Activated naive CD4-positive, alpha-beta T cell treated with Interleukin-2 at 50 U/mL for 16 hours (primary cell): ENCODE data around the gene MAN1C1.

Experiments
- DNase-seq: peaks from one replicate; pipeline ENCODE4 v3.0.0-alpha.2; 2020

Gene MAN1C1

DNA sequence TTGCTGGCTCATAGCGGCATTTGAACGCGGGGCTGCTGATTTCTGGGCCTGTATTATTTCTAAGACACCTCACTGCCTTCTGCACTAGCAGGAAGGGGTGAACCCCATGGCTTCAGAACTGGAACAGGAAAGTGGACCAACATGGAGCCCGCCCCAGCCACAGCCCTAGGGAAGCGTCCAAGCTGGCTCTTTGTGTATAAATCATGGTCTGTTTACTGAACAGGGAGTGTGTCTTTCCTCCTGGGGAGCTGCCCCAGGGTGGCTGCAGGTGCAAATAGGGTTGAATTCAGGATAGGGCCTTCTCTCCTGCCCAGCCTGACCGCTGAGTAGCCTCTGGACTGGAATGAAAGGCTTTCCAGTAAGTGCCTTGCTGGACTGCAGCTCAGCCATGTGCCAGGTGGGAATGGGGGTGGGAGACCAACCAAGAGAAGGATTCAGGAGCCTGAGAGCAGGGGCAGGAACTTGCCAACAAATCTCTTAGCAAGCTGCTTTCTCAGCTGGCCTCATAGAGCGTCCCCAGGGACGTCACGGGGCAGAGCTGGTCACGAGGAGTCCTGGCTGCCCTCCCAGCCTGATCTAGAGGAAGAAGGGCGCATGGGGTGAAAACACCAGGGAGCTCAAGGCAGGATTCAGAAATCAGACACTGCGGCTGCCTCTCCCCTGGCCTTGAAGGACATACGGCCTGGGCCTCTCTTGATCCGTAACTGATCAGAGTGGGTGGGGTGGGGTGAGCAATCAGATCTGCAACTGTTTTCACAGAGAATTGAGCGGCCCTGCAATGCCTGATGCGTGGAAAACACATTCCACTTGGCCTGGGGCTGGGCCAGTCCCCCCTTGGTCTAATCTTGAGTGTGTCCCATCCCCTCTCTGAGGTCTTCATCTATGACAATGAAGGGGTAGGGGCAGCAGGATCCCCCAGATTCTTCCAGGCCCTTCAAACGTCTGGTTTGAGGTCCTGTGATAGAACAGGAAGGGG, 126.9 kb downstream of the MAN1C1 start:
- no peak for DNase-seq

- DNase-seq = no peak
Measured at GRCh38 chr1:25744140-25744581, 127.6 kb downstream of the MAN1C1 start.

- no peak for DNase-seq
Measured at GRCh38 chr1:25744636-25745425, 128.2 kb downstream of the MAN1C1 start.

- no peak for DNase-seq
Measured at GRCh38 chr1:25746299-25747045, 129.9 kb downstream of the MAN1C1 start.

DNA sequence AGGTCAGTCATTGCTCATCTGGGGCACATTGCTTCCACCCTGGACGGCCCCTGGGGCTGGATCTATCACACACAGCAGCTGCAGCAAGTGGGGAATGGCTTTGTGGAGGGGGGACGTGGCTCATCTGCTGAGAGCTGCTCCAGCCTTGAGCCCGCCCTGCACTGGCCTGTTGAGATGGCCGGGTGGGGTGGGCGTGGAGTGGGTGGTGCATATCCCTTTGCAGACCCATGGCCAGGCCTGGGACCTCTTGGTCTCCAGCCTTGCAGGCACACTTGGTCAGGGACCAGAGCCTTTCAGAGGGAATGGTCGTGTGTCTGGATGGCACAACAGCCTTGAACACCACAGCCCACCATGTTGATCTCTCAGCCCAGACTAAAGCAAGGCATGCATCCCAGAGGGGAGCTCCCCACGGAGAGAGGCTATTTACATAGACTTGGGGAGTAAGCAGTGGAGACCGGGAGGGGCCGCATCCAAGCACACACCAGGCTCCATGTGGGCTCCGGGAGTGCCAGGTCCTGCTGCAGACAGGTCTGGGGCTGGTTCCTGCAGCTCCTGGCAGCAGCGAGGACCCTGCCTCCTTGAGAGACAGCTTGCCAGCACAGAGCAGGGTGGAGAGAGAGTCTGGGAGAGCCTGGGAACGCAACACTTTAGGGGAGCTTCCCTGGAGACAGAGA, 130.6 kb downstream of the MAN1C1 start:
- DNase-seq = no peak

DNA sequence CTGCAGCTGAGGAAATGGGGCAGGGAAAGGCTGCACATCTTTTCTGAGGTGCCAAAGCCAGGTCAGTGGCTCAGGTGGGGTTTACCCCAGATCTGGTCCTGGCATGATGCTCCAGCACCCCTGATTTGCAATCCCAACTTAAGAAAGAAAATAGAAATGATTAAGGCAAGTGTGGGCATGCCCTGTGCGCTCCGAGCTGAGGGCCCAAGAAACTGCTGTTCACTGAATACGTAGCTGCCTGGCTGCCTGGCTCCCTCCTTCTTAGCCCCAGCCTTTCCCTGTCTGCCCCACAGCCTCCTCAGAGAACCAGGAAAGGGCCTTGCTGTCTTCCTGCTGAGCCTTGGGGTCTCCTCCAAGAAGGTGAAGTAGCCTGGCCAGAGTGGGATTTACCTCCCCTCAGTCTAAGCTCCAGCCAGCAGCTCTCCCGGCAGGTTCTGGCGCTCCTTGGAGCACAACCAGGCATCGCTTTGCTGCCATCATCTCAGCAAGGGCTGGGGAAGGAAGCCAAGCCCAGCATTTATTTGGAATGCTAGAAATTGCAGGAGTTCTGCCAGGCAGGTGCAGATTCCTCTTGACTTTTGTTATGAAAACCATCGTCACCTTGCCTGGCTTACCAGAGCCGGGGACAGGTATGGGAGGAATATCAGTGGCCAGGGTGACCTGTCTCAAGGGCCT, 132.1 kb downstream of the MAN1C1 start:
- no peak for DNase-seq

DNA sequence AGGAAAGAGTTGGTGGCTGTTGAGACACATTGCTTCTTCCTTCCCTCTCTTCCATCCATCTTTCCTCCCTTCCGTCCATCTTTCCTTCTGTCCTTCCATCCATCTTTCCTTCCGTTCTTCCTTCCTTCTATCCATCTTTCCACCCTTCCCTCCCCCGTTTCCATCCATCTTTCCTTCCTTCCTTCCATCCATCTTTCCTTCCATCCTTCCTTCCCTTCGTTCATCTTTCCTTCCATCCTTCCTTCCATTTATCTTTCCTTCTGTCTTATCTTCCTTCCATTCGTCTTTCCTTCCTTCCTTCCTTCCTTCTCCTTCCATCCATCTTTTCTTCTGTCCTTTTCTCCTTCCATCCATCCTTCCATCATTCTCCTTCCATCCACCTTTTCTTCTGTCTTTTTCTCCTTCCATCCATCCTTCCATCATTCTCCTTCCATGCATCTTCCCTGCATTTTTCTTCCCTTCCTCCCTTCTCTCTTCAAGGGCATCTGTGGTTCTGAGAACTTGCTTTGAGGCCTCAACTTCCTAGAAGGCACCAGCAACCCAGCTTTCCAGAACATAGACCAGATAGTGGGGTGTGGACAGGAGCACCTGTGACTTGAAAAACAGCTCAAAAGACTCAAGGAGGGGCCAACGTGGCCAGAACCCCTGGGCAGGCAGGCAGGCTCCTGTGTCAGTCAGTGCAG, 134.5 kb downstream of the MAN1C1 start:
- DNase-seq = no peak

DNA sequence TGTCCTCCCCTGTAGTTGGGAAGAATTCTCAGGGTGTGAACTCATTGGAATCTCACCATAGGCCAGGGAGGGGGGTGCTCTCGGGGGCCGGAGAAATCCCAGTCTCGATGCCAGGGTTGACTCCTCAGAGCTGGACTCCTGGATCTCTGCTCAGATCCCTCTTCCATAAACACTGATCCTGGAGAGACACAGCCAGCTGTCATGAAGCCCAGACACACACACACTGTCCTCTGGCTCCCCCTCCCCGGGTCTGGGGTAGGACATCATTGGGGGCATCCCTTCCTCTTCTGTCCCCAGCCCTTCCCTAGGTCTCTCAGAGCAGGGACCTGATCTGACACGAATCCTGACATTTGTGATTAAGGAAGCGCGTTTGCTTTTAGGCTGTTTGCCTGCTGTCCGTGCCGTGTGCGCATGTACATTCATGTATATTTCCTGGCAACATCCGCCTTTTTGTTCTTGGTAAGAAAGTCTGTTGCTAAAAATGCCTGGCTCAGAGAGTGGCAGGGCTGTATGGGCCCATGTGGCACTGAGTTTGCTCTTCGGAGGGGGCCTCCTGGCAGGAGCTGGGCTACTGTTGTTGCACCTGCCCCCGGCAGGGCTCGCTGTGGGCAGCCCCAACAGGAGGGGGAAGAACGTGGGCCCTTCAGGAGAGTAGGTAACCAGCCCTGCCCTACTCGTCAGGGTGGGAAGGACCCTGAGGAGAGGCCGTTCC, 138.0 kb downstream of the MAN1C1 start:
- DNase-seq = no peak

DNA sequence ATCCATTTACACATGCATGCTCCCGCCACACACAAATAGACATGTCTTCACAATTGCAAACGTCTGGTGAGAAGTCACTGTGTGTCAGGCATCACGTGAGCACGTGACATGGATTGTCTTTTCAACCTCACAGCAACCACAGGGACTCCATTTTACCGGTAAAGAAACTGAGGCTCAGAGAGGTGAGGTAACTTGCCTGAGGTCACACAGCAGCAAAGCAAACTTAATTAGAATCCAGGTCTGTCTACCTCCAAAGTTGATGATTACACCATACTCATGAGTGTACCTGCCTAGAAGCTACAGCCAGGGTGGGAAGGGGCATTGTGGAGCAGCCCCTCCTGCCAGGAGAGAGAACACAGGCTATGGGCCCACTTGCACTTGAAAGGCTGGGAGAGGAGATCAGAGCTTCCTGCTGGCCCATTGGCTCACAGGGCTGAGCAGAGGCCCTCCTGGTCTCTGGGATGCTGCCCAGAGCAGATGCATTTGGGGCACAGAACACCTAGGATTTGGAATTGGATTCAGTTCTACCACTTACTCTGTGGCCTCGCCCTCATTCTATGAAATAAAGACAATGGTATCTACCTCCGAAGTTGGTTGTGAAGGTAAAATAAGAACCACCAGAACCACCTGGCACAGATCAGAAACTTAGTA, 139.0 kb downstream of the MAN1C1 start:
- DNase-seq = no peak

DNA sequence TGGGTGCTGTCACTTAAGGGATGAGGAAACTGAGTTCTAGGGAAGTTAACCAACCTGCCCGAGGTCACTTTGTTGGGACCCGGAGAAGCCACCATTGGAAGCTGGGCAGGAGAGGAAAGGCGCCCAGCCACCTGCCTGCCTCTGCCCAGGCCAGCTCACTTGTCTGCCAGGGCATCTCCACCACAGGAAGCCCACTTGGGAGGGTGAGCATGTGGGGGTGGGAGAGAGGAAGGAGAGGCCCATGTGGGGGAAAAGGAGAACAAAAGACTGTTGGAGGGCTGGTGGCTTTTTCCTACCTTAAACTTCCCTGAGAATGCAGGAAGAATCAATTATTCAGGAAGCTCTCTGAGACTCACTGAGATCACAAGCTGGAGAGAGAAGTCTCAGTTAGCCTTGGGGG, 139.6 kb downstream of the MAN1C1 start:
- DNase-seq = no peak

GRCh38 chr1:25757151-25757845, 140.7 kb downstream of the MAN1C1 start:
- DNase-seq = no peak

DNA sequence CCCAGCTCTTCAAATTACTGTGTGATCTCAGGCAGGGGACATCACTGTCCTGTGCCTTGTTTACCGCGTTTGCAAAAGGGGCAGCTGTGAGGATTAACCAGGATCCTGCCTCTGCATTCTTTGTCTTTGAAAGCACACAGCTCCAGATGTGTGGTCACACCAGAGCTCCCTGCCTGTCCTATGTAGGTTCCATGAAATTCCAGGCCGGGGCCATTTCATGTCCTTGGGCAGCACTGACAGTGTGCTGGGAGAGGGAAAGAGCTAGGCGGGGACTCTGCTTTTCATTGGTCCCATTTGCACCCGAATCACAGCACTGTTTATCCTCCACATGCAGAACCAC, 141.2 kb downstream of the MAN1C1 start:
- DNase-seq = no peak

DNA sequence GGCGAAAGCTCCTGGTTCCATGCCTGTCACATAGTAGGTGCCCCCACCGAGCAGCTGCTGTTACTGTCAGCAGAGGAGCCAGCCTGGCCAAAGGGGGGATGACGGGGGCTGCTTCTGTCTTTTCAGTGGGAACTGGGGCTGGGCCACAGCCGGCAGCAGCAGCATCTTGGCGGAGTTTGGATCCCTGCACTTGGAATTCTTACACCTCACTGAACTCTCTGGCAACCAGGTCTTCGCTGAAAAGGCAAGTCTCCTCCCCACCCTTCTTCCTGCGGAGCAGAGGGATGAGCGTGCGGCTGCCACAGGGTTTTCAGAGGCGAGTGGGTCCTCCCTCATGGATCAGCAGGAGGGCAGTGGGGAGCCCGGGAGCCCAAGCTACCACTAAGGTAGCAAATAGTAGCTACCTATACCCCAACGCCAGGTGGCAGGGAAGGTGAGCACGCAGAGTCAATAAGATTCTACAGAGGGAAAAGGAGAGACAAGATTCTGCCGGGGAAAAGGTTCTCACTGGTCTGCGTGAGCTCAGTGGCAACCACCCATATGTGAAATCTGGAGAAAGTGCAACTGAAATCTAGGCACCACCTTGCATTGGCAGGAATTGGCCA, 142.0 kb downstream of the MAN1C1 start:
- no peak for DNase-seq

GRCh38 chr1:25760122-25760719, 143.6 kb downstream of the MAN1C1 start:
- DNase-seq = no peak

DNA sequence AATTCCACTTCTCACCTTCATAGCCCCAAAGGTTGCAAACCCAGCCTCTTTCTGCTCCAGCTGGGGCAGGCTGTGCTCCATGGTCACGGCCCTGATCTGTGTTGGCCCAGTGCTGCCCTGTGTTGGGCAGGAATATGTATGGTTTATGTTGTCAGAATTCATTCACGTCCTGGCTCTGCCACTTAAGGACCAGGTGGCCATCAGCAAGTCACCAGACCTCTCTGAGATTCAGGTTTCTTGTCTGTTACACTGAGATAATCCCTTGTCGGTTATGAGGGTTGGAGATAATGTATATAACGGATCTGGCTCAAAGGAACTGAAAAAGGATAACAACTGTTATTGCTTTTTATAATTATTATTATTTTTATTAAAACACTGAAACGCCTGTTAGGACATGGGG, 144.3 kb downstream of the MAN1C1 start:
- DNase-seq = no peak

DNA sequence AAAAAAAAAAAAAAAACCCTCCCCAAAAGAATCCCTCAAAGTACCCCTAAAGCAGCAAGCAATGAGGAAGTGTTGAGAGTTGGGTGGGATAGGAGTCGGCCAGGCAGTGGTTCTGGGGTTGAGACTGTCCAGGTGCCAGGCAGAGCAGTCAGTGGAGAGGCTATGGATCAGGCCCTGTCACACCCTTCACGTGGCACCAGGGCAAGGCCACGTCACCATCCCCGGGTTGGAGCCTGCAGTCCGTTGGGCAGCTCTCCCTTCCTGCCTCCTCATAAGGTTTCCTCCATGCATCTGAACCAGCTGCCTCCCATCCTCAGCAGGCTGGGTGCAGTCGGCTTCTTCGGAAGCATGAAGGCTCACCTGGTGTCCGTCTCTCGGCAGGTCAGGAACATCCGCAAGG, 146.9 kb downstream of the MAN1C1 start:
- no peak for DNase-seq

DNA sequence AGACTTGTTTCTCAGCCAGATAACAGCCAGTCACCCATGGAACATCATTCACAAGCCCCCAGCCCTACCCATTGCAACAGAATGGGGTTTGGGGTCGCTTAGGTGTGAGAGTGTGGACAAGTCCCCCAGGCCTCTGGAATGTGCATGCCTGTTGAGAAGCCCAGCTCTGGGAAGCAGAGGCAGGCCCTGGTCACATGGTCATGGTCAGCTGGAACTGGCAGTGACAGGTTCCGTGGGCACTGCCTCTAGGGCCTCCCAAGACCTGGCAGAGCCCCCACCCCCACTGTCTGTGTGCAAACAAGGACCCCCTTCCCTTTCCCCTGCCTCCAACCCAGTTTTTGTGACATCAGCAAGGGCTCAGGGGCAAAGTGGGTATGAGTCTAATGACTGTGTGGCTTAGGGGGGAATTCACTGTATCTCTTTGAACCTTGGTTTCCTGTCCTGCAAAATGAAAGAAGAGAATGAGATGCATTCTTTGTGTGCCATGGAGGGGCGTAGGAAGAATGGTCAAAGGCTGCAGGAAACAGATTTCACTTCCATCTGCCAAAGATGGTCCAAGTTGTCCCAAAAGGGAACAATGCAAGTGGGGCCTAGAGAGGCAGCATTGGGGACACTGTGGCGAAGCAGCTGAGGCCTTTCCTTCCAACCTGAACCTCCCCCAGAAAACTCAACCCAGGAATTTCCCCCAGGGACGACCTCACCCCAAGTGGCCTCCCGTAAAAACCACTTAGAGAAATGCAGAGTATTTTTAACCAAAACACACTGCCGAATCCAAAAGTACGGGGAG, 148.7 kb downstream of the MAN1C1 start:
- DNase-seq = no peak
